ENCODE data around the gene PDYN. TPM values are rescaled to one million over a fixed set of nuclear protein-coding genes. Genes with fewer than 3 reads are reported as not detected.

The PDYN gene
- total and polyA plus RNA-seq, 10 of the 15 experiments (the other 5 are each of a cell fraction or from before 2014, with no cell fraction given) = not detected

DNA sequence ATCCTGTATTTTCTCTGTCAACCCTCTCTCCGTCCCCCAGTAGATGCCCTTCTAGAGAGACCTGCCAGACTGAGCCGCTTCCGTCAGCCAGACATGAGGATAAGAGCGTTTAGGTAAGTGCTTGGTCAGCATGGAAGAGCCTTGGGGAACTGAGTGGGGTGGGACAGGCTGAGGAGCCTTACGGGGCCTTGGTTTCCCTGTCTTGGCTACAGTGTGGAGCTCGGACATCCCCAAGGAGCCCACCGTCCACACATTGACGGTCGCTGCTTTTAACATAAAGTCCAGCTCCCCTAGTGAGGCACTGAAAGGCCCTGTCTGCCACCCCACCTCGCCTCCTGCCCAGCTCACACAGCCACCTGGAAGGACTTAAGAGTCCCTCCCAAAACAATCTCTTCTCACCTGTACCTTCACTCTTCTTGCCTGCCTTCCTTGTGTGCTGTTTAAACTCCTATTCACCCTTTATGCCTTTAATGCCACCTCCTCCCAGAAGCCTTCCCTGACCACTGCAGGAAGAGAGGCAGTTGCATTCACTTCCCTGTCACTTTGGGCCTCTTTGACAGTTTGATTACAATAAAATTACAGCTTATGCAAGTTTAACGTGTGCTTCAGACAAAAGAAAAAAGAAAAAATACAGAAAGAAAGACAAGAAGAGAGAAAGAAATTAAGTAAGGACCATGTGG lies 42.3 kb downstream of the PDYN start:
- H3K79me2 ChIP-seq (ENCODE audit: control insufficient read depth, insufficient read depth, low read length) = no peaks in the 10 kb centered on the region
- H3K4me1 ChIP-seq (ENCODE audit: control insufficient read depth, insufficient read depth, low read length) = peaks cover 18% of the 10 kb centered on the region
- H3K4me3 ChIP-seq = no peak overlapping the region
- FAIRE-seq (no peak), DNase-seq (ENCODE audit: low read depth, low spot score) (no peak), ATAC-seq (no peak)
- SMC1A ChIA-PET (ENCODE audit: uncharacterized antibody, unreplicated experiment) = interaction anchor here (0.9 to 1.9 kb wide), 3 partner anchors 14 to 142 kb away, joined by 3 to 10 read pairs (median 8); no protein-coding TSS in a partner anchor
- in situ Hi-C loops (cut with MboI) (no loop called here), intact Hi-C loops (cut with micrococcal nuclease; ENCODE audit: unreplicated experiment) (loop anchor here (5.0 kb wide), 1 partner anchor 149 kb away; no protein-coding TSS in a partner anchor)
- no peaks in the 10 kb centered on the region for H4K20me1 ChIP-seq (ENCODE audit: control insufficient read depth, insufficient read depth)
- H3K4me2 ChIP-seq (ENCODE audit: control insufficient read depth, insufficient read depth) = no peak overlapping the region
- no peaks in the 10 kb centered on the region for H3K36me3 ChIP-seq (ENCODE audit: control insufficient read depth in 2 of 2, insufficient read depth in 2 of 2, low read length in 1 of 2)
- RAD21 ChIA-PET (ENCODE audit: unreplicated experiment) = no interaction called here
- CTCF ChIA-PET = interaction anchor here (0.9 to 2.2 kb wide), 5 partner anchors 14 to 484 kb away, joined by 3 to 7 read pairs (median 4); no protein-coding TSS in a partner anchor
- POLR2A ChIA-PET = interaction anchor here (0.6 to 0.8 kb wide), 2 partner anchors 49 to 145 kb away, joined by 3 to 4 read pairs; no protein-coding TSS in a partner anchor
- H3K9me3 ChIP-seq (replicated peaks; ENCODE audit: control insufficient read depth, insufficient read depth, low read length) = no peaks in the 10 kb centered on the region
- WGBS (ENCODE audit: insufficient coverage, insufficient replicate concordance, low lambda C conversion rate, missing lambda C conversion rate) = 70% methylated on average over 11 of the region's 11 CpGs
- H3K27me3 ChIP-seq (replicated peaks in 1 of 2; ENCODE audit: control insufficient read depth in 2 of 2, insufficient read depth in 2 of 2, low read length in 1 of 2) = peaks cover 3 to 4% of the 10 kb centered on the region in 2 experiments; a peak in 2 of 4 replicates
- no peak overlapping the region for H3K9ac ChIP-seq (ENCODE audit: control insufficient read depth, insufficient read depth, low read length)
- no peak overlapping the region for H3K27ac ChIP-seq (ENCODE audit: control insufficient read depth, insufficient read depth)
- H2AFZ ChIP-seq (ENCODE audit: control insufficient read depth, low read depth, low read length) = no peak overlapping the region
- no peak for TF ChIP-seq TCF12 (IDR thresholded peaks at IDR 0.05; ENCODE audit: low read depth, low read length)
- TF ChIP-seq SPI1 (IDR thresholded peaks at IDR 0.05; ENCODE audit: borderline replicate concordance, insufficient read depth, low read depth, low read length) = no peak
- no TSS peak for BruUV-seq (replicated peaks)

DNA sequence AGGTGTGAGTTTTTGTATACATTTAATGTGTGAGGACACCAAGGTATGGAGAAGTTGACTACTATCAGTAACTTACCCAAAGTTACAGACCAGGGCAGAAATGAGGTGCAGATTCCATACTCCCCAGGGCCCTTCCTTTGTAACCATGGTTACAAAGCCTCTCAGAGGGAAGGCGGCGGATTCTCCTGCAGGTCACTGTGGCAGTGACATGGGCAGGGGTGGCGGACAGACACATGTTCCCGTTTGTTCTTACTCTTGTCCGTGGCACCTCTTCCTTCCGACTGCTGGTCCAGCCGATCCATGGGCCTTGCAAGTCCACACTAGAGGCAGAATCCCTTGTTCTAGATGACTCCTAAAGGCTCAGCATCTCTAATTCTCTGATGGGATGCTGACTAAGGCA lies 43.0 kb downstream of the PDYN start:
- FAIRE-seq (no peak), ATAC-seq (no peak), DNase-seq (ENCODE audit: low read depth, low spot score) (no peak)
- POLR2A ChIA-PET = no interaction called here
- intact Hi-C loops (cut with micrococcal nuclease; ENCODE audit: unreplicated experiment) (loop anchor here (5.0 kb wide), 1 partner anchor 149 kb away; no protein-coding TSS in a partner anchor), in situ Hi-C loops (cut with MboI) (no loop called here)
- H3K27me3 ChIP-seq (replicated peaks in 1 of 2; ENCODE audit: control insufficient read depth in 2 of 2, insufficient read depth in 2 of 2, low read length in 1 of 2) = peaks cover 3 to 4% of the 10 kb centered on the region in 2 experiments; a peak in 2 of 4 replicates
- H3K36me3 ChIP-seq (ENCODE audit: control insufficient read depth in 2 of 2, insufficient read depth in 2 of 2, low read length in 1 of 2) = no peaks in the 10 kb centered on the region
- no peaks in the 10 kb centered on the region for H4K20me1 ChIP-seq (ENCODE audit: control insufficient read depth, insufficient read depth)
- no peaks in the 10 kb centered on the region for H3K9me3 ChIP-seq (replicated peaks; ENCODE audit: control insufficient read depth, insufficient read depth, low read length)
- H3K4me2 ChIP-seq (ENCODE audit: control insufficient read depth, insufficient read depth) = no peak overlapping the region
- H2AFZ ChIP-seq (ENCODE audit: control insufficient read depth, low read depth, low read length) = no peak overlapping the region
- BruUV-seq (replicated peaks) = no TSS peak
- SMC1A ChIA-PET (ENCODE audit: uncharacterized antibody, unreplicated experiment) = no interaction called here
- H3K79me2 ChIP-seq (ENCODE audit: control insufficient read depth, insufficient read depth, low read length) = no peaks in the 10 kb centered on the region
- RAD21 ChIA-PET (ENCODE audit: unreplicated experiment) = no interaction called here
- H3K27ac ChIP-seq (ENCODE audit: control insufficient read depth, insufficient read depth) = no peak overlapping the region
- H3K4me1 ChIP-seq (ENCODE audit: control insufficient read depth, insufficient read depth, low read length) = peaks cover 18% of the 10 kb centered on the region
- TF ChIP-seq HCFC1 (IDR thresholded peaks at IDR 0.05; ENCODE audit: low read length) = no peak
- no peak for TF ChIP-seq DPF2 (IDR thresholded peaks at IDR 0.05)
- no peak for TF ChIP-seq NRF1 (conservative IDR thresholded peaks at IDR 0.05; ENCODE audit: low read depth, low read length)
- TF ChIP-seq IRF3 (IDR thresholded peaks at IDR 0.05) = no peak
- TF ChIP-seq JUND (IDR thresholded peaks at IDR 0.05; ENCODE audit: low read depth, low read length) = no peak
- H3K4me3 ChIP-seq = no peak overlapping the region
- CTCF ChIA-PET = interaction anchor here (1.3 kb wide), 1 partner anchor 51 kb away, joined by 5 read pairs; no protein-coding TSS in a partner anchor
- WGBS (ENCODE audit: insufficient coverage, insufficient replicate concordance, low lambda C conversion rate, missing lambda C conversion rate) = 67% methylated on average over 7 of the region's 7 CpGs
- H3K9ac ChIP-seq (ENCODE audit: control insufficient read depth, insufficient read depth, low read length) = no peak overlapping the region

Data from GM12878 (cell line).